Upper lobe of left lung (tissue), 6 donors: ENCODE measurements around the gene ZNF775. TPM values are rescaled to one million over a fixed set of nuclear protein-coding genes. Genes with fewer than 3 reads are reported as not detected.

Experiments
- ATAC-seq, 2 donors: fragments of 200-7000 bp; cut with Tn5 transposase; one replicate each; pipeline ENCODE4 v1.9.1; 2022; ENCODE audit warnings: mild to moderate bottlenecking in 2 of 2, moderate library complexity in 2 of 2; ENCODE audit not compliant: low FRiP score in 2 of 2
- DNase-seq, 2 donors: peaks; one replicate each; pipeline ENCODE4 v3.0.0-alpha.2; 2019 to 2020
- H3K27ac ChIP-seq, 4 donors: fragments of 200-600 bp; sonication (generic); one replicate each; pipeline ENCODE4 v1.5.1; 2016 to 2019
- H3K27me3 ChIP-seq, 4 donors: fragments of 200-600 bp; sonication (generic); one replicate each; pipeline ENCODE4 v1.5.1; 2017 to 2019
- H3K36me3 ChIP-seq, 4 donors: fragments of 200-600 bp; sonication (generic); one replicate each; pipeline ENCODE4 v1.5.1; 2016 to 2019
- H3K4me1 ChIP-seq, 4 donors: fragments of 200-600 bp; sonication (generic); one replicate each; pipeline ENCODE4 v1.5.1; 2018 to 2019
- H3K4me3 ChIP-seq, 4 donors: fragments of 200-600 bp; sonication (generic); one replicate each; pipeline ENCODE4 v1.5.1; 2017 to 2019; ENCODE audit warnings: mild to moderate bottlenecking in 2 of 4, moderate library complexity in 1 of 4
- H3K9me3 ChIP-seq, 4 donors: fragments of 200-600 bp; sonication (generic); one replicate each; pipeline ENCODE4 v1.5.1; 2018 to 2019
- EP300 ChIP-seq, 4 donors: sonication (generic); formaldehyde crosslinking; IDR thresholded peaks; one replicate each; pipeline ENCODE4 v1.5.1; 2017; ENCODE audit warnings: antibody characterized with exemption in 4 of 4, control low read depth in 2 of 4
- POLR2A ChIP-seq, 4 donors: fragments of 450-650 bp; IDR thresholded peaks; one replicate each; pipeline ENCODE4 v1.5.1; 2016 to 2017; ENCODE audit warnings: antibody characterized with exemption in 4 of 4, mild to moderate bottlenecking in 2 of 4
- POLR2AphosphoS5 ChIP-seq, 2 donors: sonication (generic); formaldehyde crosslinking; IDR thresholded peaks; one replicate each; pipeline ENCODE4 v1.5.1; 2017; ENCODE audit warnings: antibody characterized with exemption in 2 of 2
- WGBS, 2 donors: methylation state at CpG; one replicate each; pipeline ENCODE4 v1.1.5; 2017 to 2018; 5-methylcytosine and 5-hydroxymethylcytosine counted together
- total RNA-seq, 6 donors: library from RNA; depleted of rRNA in 4 of 6; stranded (reverse); fragments of >200 nt in 4 of 6; gene quantifications; one replicate each; pipeline versions ENCODE4 v1.1.0 to v1.2.1, GENCODE V29; 2016 to 2021
- TF ChIP-seq, protein P1 (sequence below), 6 experiments: fragments of 450-650 bp in 4 of 6; fragments of 200-600 bp in 2 of 6; sonication (generic) in 2 of 6; IDR thresholded peaks; one replicate each; pipeline ENCODE4 v1.5.1; 2016 to 2019; ENCODE audit warnings: antibody characterized with exemption in 6 of 6
- donor health status: DM: no; HTN: no; CAD: no; lungs with moderate emphysema.
- donor health status: DM: no; HTN: yes; CAD: no; lungs with severe emphysema.

Gene ZNF775
- total RNA-seq: 1 to 10 TPM; 3.0 to 6.5 (median 5.5) TPM

DNA sequence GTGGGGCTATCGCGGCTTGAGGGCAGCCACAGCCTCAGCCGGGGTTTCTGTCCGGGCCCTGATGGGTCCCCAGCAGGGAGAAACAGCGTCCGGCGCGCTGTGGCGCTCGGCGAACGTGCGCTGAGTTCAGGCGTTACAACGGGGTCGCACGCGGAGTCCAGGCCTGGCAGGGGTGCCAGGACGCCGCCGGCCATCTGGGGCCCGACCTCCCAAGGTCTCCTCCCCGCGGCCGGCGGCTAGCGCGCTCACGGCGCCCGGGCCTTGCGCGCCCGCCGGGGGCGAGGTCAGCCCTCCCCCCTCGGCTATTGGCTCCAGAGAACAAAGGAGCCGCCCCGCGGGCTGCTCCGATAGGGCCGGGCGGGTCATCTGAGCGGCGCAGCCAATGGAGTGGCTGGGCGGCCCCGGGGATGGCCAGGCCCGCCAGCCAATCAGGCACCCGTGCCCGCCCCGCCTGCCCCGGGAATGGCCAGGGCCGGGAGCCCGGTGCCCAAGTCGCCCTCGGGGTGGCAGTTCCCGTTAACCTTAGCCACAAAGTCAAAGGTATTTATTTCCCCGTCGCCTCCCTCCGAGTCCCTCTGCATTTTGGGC, at the start of gene ZNF775:
TSS of gene ZNF775 (plus strand) at position 478 of the 588 bp plus-strand sequence. CDS start 9,141 bp downstream, outside the sequence.
- Histone ChIP-seq H3K4me3 (peak within 1 kb of the TSS; percentile 89 to 98 (median 93)), H3K27ac (peak within 1 kb of the TSS; percentile 86 to 97 (median 92)), H3K27me3 (no peaks in the 10 kb centered on the region), H3K9me3 (no peaks in the 10 kb centered on the region), H3K4me1 (peaks cover 15 to 34% (median 24%) of the 10 kb centered on the region in 4 donors), H3K36me3 (peaks cover 0 to 6% (median 3%) of the 10 kb centered on the region in 4 donors)
- 0% methylated on average over 7 to 15 of the region's 60 CpGs for WGBS, 2 donors
- peak; percentile 98 to 99 for ATAC-seq
- TF ChIP-seq, protein P1, sequence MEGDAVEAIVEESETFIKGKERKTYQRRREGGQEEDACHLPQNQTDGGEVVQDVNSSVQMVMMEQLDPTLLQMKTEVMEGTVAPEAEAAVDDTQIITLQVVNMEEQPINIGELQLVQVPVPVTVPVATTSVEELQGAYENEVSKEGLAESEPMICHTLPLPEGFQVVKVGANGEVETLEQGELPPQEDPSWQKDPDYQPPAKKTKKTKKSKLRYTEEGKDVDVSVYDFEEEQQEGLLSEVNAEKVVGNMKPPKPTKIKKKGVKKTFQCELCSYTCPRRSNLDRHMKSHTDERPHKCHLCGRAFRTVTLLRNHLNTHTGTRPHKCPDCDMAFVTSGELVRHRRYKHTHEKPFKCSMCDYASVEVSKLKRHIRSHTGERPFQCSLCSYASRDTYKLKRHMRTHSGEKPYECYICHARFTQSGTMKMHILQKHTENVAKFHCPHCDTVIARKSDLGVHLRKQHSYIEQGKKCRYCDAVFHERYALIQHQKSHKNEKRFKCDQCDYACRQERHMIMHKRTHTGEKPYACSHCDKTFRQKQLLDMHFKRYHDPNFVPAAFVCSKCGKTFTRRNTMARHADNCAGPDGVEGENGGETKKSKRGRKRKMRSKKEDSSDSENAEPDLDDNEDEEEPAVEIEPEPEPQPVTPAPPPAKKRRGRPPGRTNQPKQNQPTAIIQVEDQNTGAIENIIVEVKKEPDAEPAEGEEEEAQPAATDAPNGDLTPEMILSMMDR (IDR thresholded peaks at IDR 0.05): peak in 3 of 6 experiments; percentile 20 to 32 (median 22)
- no peak for TF ChIP-seq EP300 (IDR thresholded peaks at IDR 0.05)
- peak in 3 of 4 donors; percentile 76 to 95 (median 80) for TF ChIP-seq POLR2A (IDR thresholded peaks at IDR 0.05)
- peak; percentile 43 to 70 for TF ChIP-seq POLR2AphosphoS5 (IDR thresholded peaks at IDR 0.05)
- peak; percentile 98 to 99 for DNase-seq

DNA sequence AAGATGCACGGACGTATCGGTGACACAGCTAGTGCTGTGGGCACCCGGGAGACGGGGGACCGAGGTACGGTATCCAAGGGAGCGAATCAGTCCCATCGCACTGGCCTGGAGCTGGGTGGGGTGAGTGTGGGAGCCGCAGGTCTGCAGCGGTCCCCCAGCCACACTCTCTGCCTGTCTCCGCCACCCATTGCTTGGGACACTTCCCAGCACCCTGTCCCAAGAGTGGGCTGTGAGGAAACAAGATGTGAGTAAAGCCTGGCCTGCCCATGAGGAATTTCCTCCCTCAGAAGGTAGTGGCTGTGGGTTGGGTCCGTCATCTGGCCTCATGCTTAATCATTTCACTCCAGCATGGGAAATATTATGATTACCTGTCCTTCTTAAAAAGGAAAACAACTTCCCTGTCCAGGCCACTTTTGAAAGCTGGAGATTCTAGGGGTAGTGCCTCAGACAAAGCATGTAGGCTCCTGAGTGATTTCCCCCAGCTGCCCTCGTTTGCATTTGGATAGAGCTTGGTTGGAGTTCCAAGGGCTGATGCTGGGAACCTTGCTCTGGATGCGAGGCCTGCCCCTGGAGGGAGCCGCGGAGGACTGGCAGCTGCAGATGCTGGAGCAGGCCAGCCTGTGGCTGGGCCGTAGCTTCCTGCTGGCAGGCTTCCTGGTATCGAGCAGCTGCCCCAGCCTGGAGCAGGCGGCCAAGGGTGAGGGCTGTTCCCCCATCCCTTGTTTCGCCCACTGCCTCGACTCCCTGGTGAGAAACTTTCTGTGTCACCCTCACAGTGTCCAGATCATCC, 49.6 kb upstream of the ZNF775 start:
- peak in 1 of 2 donors; percentile 53 for DNase-seq
- TF ChIP-seq EP300 (IDR thresholded peaks at IDR 0.05): no peak
- no peak for TF ChIP-seq POLR2A (IDR thresholded peaks at IDR 0.05)
- TF ChIP-seq POLR2AphosphoS5 (IDR thresholded peaks at IDR 0.05): no peak
- TF ChIP-seq, protein P1 (IDR thresholded peaks at IDR 0.05): no peak
- Histone ChIP-seq H3K4me3 (no peak overlapping the region), H3K9me3 (no peaks in the 10 kb centered on the region), H3K27me3 (no peaks in the 10 kb centered on the region), H3K4me1 (peaks cover 6 to 7% (median 6%) of the 10 kb centered on the region in 4 donors), H3K27ac (peak overlapping the region in 3 of 4 donors; percentile 17 to 56 (median 42)), H3K36me3 (peaks cover 0 to 24% (median 9%) of the 10 kb centered on the region in 4 donors)
- ATAC-seq: no peak
- WGBS, 2 donors: 79 to 90% methylated on average over 18 to 22 of the region's 22 CpGs

- ATAC-seq (no peak), DNase-seq (peak in 1 of 2 donors; percentile 77)
- H3K27me3 ChIP-seq: no peaks in the 10 kb centered on the region
- TF ChIP-seq, protein P1 (IDR thresholded peaks at IDR 0.05): no peak
- TF ChIP-seq POLR2AphosphoS5 (IDR thresholded peaks at IDR 0.05) (no peak), POLR2A (IDR thresholded peaks at IDR 0.05) (no peak), EP300 (IDR thresholded peaks at IDR 0.05) (no peak)
- peaks cover 0 to 24% (median 9%) of the 10 kb centered on the region in 4 donors for H3K36me3 ChIP-seq
- peak overlapping the region in 3 of 4 donors; percentile 17 to 56 (median 42) for H3K27ac ChIP-seq
- peaks cover 0 to 5% (median under 1%) of the 10 kb centered on the region in 4 donors for H3K4me1 ChIP-seq
- no peaks in the 10 kb centered on the region for H3K9me3 ChIP-seq
- H3K4me3 ChIP-seq: no peak overlapping the region
- 94% methylated on average over 19 of the region's 19 CpGs; no CpG with 5 or more reads in 1 of the 2 donors for WGBS, 2 donors
These were observed 48.8 kb upstream of the ZNF775 start for GRCh38 chr7:150330211-150330885.

DNA sequence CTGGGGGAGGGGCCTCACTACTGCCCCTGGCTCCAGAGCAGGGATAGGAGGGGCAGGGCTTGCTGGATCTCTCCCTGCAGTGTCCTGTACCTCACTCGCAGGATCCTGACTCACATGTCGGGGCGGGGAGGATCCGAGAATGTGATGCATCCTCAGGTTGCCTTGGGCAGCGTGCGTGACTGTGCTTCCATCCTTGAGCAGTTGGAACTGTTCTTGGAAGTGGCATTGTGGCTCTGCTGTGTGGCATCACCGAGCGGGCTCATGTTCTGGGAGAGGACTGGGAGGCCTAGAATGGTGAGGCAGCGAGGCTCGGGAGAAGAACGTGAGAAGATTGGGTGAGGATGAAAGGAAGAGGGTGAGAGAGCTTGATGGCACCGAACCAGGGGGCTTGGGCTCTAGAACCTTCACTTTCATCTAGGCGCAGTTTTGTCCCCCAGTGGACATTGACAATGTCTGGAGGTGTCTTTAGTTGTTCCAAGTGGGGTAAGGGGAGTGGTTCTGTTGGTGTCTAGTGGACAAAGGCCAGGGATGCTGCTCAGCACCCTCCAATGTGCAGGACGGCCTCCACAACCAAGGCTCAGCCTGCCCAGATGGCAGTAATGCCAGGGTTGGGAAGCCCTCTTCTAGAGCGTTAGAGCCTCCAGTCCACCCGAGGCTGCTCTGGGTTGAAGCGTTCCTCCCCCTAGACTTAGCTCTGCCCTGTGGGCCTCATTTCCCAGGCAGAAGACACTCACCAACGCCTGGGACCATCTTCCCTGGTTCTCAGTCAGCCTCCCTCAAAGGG, 46.1 kb upstream of the ZNF775 start:
- Histone ChIP-seq H3K4me1 (peaks cover 0 to 16% (median 5%) of the 10 kb centered on the region in 4 donors), H3K4me3 (no peak overlapping the region), H3K27ac (no peak overlapping the region), H3K9me3 (no peaks in the 10 kb centered on the region), H3K27me3 (no peaks in the 10 kb centered on the region), H3K36me3 (peaks cover 0 to 31% (median 9%) of the 10 kb centered on the region in 4 donors)
- TF ChIP-seq POLR2A (IDR thresholded peaks at IDR 0.05) (no peak), EP300 (IDR thresholded peaks at IDR 0.05) (no peak), POLR2AphosphoS5 (IDR thresholded peaks at IDR 0.05) (no peak)
- TF ChIP-seq, protein P1 (IDR thresholded peaks at IDR 0.05): no peak
- DNase-seq (no peak), ATAC-seq (no peak)
- WGBS, 2 donors: 94 to 97% methylated on average over 18 of the region's 18 CpGs
